Calu3 (cell line): Measurements from ENCODE around the gene SAPCD1. TPM values are rescaled to one million over a fixed set of nuclear protein-coding genes. Genes with fewer than 3 reads are reported as not detected.
"Not testable (repeated sequence)": the region's sequence is repeated elsewhere in the genome, so short reads cannot be mapped to it uniquely, and the experiment has no call there.

Experiments used
- BruUV-seq: library from RNA; stranded (reverse); fragments of 400-500 nt; replicated peaks from 2 replicates; lab custom pipeline; 2021; lab: Mats Ljungman, UMichigan
- CTCF ChIA-PET: fragments of 300-600 bp; sonication (Branson Sonifier 250); formaldehyde crosslinking; loops from one replicate; lab custom pipeline; 2022; ENCODE audit warnings: antibody characterized with exemption; lab: Charles Lee
- DNase-seq: peaks from one replicate; pipeline ENCODE4 v3.0.0; 2022
- H3K27ac Mint-ChIP-seq: one replicate; pipeline ENCODE4 v1.8.0; 2022; ENCODE audit warnings: mixed read lengths; ENCODE audit not compliant: unreplicated experiment
- H3K27me3 Mint-ChIP-seq: one replicate; pipeline ENCODE4 v1.8.0; 2022; ENCODE audit warnings: mixed read lengths; ENCODE audit not compliant: unreplicated experiment
- H3K36me3 Mint-ChIP-seq: one replicate; pipeline ENCODE4 v1.8.0; 2022; ENCODE audit warnings: mild to moderate bottlenecking, moderate library complexity, mixed read lengths; ENCODE audit not compliant: insufficient read depth, unreplicated experiment
- H3K4me1 Mint-ChIP-seq: one replicate; pipeline ENCODE4 v1.8.0; 2022; ENCODE audit warnings: mild to moderate bottlenecking, low read depth, mixed read lengths; ENCODE audit not compliant: unreplicated experiment
- H3K4me3 Mint-ChIP-seq: one replicate; pipeline ENCODE4 v1.8.0; 2022; ENCODE audit warnings: mild to moderate bottlenecking, low read depth, moderate library complexity, mixed read lengths; ENCODE audit not compliant: unreplicated experiment
- H3K9me3 Mint-ChIP-seq: one replicate; pipeline ENCODE4 v1.8.0; 2022; ENCODE audit warnings: low read depth, mixed read lengths; ENCODE audit not compliant: unreplicated experiment
- intact Hi-C: fragments of 100-400 bp; cut with micrococcal nuclease; formaldehyde crosslinking; loops from one replicate; pipeline ENCODE4 v1.10.0; 2022; ENCODE audit not compliant: unreplicated experiment
- total RNA-seq: library from RNA; stranded (reverse); gene quantifications from 2 replicates; pipeline ENCODE4 v1.2.3, GENCODE V29; 2022
- TF ChIP-seq, protein P1 (sequence below): fragments of 200-600 bp; IDR thresholded peaks from one replicate; pipeline ENCODE4 v1.8.0; 2022; ENCODE audit warnings: antibody characterized with exemption; ENCODE audit not compliant: unreplicated experiment

The SAPCD1 gene
- total RNA-seq, 1 experiment from 2014 or later = 26.6 TPM

DNA sequence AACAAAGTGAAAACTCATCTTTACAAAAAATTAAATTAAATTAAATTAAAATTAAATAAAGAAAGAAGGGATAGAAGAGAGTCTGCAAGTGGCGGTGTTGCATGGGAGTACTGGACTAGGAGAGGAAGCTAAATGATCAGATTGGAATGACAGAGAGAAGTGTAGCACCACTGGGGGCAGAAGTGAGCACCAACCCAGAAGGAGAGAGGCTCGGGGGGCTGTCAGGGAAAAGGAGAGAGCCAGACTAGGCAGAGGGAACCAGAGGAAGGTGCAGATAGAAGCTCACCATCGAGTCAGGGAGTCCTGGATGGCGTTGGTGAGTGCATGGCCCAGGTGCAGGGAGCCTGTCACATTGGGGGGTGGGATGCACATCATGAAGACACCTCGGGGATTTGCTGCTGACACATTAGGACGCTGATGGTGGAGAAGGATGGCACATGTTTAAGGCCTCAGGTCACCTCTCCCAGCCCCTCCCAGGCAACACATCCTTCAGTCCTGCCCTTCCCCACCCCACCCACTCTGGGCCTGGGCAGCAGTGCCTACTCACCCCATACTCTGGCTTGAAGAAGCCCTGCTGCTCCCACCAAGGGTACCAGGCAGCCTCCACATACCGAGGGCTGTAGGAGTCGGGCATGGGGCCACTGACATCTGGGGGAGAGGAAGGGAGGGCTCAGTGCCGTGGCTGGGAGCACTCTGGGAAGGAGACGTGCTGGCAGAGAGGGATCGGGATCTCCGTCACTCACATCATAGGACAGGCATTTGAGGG is 29.1 kb downstream of the SAPCD1 start:
- CTCF ChIA-PET = interaction anchor here (0.6 to 2.2 kb wide), 15 partner anchors 15 to 71 kb away, joined by 3 to 18 read pairs (median 4); partner anchors contain the start of genes CLIC1, HSPA1A, HSPA1L and LSM2
- H3K4me1 Mint-ChIP-seq = peaks cover 45% of the 10 kb centered on the region
- peaks cover 93% of the 10 kb centered on the region for H3K36me3 Mint-ChIP-seq
- TF ChIP-seq, protein P1, sequence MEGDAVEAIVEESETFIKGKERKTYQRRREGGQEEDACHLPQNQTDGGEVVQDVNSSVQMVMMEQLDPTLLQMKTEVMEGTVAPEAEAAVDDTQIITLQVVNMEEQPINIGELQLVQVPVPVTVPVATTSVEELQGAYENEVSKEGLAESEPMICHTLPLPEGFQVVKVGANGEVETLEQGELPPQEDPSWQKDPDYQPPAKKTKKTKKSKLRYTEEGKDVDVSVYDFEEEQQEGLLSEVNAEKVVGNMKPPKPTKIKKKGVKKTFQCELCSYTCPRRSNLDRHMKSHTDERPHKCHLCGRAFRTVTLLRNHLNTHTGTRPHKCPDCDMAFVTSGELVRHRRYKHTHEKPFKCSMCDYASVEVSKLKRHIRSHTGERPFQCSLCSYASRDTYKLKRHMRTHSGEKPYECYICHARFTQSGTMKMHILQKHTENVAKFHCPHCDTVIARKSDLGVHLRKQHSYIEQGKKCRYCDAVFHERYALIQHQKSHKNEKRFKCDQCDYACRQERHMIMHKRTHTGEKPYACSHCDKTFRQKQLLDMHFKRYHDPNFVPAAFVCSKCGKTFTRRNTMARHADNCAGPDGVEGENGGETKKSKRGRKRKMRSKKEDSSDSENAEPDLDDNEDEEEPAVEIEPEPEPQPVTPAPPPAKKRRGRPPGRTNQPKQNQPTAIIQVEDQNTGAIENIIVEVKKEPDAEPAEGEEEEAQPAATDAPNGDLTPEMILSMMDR = peak; percentile 94
- H3K9me3 Mint-ChIP-seq = no peaks in the 10 kb centered on the region
- H3K27ac Mint-ChIP-seq = peak overlapping the region; percentile 93
- peak; percentile 78 for DNase-seq
- intact Hi-C loops = loop anchor here (5.0 kb wide), 1 partner anchor 41 kb away; no protein-coding TSS in a partner anchor
- peak overlapping the region; percentile 84 for H3K4me3 Mint-ChIP-seq
- BruUV-seq = no TSS peak
- H3K27me3 Mint-ChIP-seq = no peaks in the 10 kb centered on the region

DNA sequence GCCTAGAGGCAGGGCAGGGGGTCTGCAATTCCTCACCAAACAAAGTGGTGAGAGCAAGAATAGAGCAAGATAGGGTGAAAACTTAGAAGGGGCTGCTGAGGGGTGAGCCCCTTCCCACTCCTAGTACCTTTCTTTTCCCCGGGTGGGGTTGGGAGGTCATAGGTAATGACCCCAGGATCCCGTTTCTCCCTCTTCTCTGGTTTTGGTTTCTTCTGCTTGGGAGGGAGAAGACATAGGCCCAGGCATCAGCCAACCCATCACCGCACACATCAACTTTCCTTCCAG is 29.6 kb downstream of the SAPCD1 start:
- CTCF ChIA-PET = interaction anchor here (0.9 to 2.0 kb wide), 3 partner anchors 17 to 52 kb away, joined by 3 to 18 read pairs (median 4); partner anchors contain the start of genes HSPA1A, HSPA1L and MSH5
- Mint-ChIP-seq H3K36me3 (peaks cover 93% of the 10 kb centered on the region), H3K4me3 (peak overlapping the region; percentile 84), H3K27me3 (no peaks in the 10 kb centered on the region), H3K4me1 (peaks cover 45% of the 10 kb centered on the region), H3K27ac (peak overlapping the region; percentile 93), H3K9me3 (no peaks in the 10 kb centered on the region)
- no peak for DNase-seq
- no TSS peak for BruUV-seq
- TF ChIP-seq, protein P1 = no peak
- intact Hi-C loops = loop anchor here (5.0 kb wide), 1 partner anchor 40 kb away; no protein-coding TSS in a partner anchor

DNA sequence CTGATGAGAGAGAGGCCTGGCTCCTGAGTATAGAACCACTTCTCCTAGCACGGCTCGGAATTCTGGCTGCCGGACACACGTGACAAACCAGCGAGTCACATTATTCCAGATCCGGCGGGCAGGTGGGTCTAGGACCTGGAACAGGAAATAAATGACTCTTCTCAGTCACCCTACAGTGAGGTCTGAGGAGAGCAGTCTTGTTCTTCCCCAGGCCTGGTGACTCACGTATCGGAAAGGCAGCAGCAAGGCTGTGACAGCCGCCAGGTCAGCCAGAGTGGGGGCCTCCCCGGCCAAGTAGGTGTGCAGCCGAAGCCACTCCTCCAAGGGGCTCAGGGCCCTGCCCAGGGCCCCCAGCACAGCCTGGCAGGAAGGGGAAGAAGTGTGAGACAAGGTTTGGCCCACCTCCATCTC is 30.3 kb downstream of the SAPCD1 start:
- TF ChIP-seq, protein P1 = no peak
- CTCF ChIA-PET = interaction anchor here (0.9 to 1.2 kb wide), 3 partner anchors 18 to 53 kb away, joined by 3 to 4 read pairs (median 3); partner anchors contain the start of genes HSPA1B and MSH5
- H3K4me3 Mint-ChIP-seq = peak overlapping the region; percentile 84
- H3K4me1 Mint-ChIP-seq = peaks cover 45% of the 10 kb centered on the region
- intact Hi-C loops = loop anchor here (5.0 kb wide), 1 partner anchor 40 kb away; no protein-coding TSS in a partner anchor
- peak; percentile 96 for DNase-seq
- H3K27ac Mint-ChIP-seq = peak overlapping the region; percentile 93
- no TSS peak for BruUV-seq
- peaks cover 93% of the 10 kb centered on the region for H3K36me3 Mint-ChIP-seq
- H3K9me3 Mint-ChIP-seq = no peaks in the 10 kb centered on the region
- no peaks in the 10 kb centered on the region for H3K27me3 Mint-ChIP-seq

DNA sequence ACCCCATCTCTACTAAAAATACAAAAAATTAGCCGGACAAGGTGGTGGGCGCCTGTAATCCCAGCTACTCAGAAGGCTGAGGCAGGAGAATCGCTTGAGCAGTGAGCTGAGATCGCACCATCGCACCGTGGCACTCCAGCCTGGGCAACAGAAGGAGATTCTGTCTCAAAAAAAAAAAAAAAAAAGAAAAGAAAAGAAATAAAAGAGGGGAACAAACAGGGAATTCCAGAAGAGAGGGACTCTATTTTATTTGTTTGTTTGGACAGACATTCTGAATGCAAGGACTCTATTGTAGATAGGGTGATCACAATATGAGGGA is 31.4 kb downstream of the SAPCD1 start:
- peak overlapping the region; percentile 84 for H3K4me3 Mint-ChIP-seq
- not testable (repeated sequence) for DNase-seq, H3K9me3 Mint-ChIP-seq, H3K27me3 Mint-ChIP-seq, BruUV-seq
- CTCF ChIA-PET = interaction anchor here (2.7 kb wide), 1 partner anchor 28 kb away, joined by 7 read pairs; no protein-coding TSS in a partner anchor
- H3K4me1 Mint-ChIP-seq = peaks cover 45% of the 10 kb centered on the region
- H3K36me3 Mint-ChIP-seq = peaks cover 97% of the 10 kb centered on the region
- intact Hi-C loops = loop anchor here (2.0 to 5.0 kb wide), 2 partner anchors 27 to 38 kb away; no protein-coding TSS in a partner anchor
- H3K27ac Mint-ChIP-seq = peak overlapping the region; percentile 93
